Measurements from ENCODE around the gene TACC3. TPM values are rescaled to one million over a fixed set of nuclear protein-coding genes. Genes with fewer than 3 reads are reported as not detected.

TACC3 gene
- total RNA-seq, 1 experiment from 2014 or later: 54.0 TPM

DNA sequence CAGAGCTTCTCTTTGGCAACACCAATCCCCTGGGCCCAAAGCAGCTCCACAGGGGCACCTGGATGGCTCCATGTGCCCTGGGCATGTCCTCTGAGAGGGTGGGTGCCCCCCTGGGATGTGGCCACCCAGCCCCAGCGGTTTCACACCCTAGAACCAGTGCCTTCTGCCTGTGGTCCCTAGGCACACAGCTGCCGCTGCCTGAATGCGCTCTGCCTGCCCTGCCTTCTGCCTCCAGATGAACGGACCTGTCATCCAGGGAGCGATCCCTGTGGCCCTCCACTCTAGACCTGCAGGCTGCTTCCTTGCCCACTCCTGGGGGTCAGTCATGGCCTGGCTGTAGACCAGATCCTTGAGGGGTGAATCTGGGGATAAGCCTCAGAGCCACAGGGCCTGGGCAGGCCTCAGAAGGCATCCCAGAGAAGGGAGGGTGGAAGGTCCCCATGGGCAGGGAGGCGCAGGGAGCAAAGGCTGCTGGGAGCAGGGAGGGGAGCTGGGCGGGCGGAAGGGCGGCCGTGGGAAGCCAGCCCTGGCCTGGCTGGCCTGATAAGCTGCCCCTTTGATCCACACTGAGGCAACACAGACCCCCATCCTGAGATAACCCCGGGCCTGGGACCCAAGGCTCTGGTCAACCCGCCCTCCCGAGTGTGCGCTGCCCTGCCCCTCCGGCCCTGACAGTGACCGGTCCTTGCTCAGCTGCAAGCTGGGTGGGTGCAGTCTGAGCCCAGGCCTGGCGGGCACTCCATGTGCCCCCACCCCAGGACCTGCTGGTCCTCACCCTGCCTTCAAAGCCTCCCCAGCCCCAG, 63.7 kb downstream of the TACC3 start:
- DNase-seq: no peak
- H3K36me3 ChIP-seq (replicated peaks; ENCODE audit: control insufficient read depth, insufficient read depth, low read length): no peaks in the 10 kb centered on the region
- H3K27me3 ChIP-seq (ENCODE audit: control insufficient read depth, insufficient read depth, low read length): no peaks in the 10 kb centered on the region
- no peak overlapping the region for H3K4me3 ChIP-seq (ENCODE audit: insufficient read depth, low read depth, low read length)

GRCh38 chr4:1785592-1785991, 64.3 kb downstream of the TACC3 start:
- H3K36me3 ChIP-seq (replicated peaks; ENCODE audit: control insufficient read depth, insufficient read depth, low read length): no peaks in the 10 kb centered on the region
- H3K4me3 ChIP-seq (ENCODE audit: insufficient read depth, low read depth, low read length): no peak overlapping the region
- H3K27me3 ChIP-seq (ENCODE audit: control insufficient read depth, insufficient read depth, low read length): no peaks in the 10 kb centered on the region; the same call in 1 of the 2 replicates
- no peak for DNase-seq

DNA sequence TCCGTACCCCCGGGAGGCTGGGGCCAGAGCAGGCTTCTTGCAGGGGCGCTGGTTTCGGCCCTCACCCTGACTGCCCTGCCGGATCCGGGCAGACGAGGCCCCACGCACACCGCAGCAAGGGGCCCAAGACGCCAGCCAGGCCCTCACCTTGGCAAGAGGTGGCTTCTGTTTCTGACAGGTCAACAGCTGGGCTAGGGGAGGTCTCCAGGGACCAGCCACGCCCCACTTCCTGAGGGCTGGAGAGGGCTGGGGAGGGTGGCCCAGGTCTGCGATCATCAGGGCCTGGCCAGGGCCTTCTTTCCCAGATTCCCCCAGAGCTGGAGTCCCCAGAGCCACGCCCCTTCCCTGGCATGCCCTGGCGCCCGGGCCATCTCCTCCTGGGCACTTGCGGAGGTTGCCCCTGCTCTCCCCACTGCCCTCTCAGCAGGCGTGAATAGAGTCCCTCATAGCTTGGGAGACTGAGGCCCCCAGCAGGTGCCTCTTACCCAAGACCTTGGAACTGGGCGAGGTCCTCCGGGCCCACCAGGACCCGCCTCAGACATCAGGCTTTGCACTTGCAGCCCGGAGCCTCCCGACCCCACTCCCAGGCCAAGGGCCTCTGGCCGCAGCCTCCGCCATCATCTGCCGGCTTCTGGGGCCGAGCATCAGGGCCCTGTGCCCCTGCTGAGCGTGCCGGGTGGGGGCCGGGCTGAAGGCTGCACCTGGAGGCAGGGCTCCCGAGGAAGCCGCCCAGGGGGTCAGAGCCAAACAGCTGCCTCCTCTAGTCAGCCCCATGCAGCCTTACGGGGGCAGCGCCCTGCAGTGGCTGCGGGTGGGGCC, 65.4 kb downstream of the TACC3 start:
- H3K4me3 ChIP-seq (ENCODE audit: insufficient read depth, low read depth, low read length): no peak overlapping the region
- H3K36me3 ChIP-seq (replicated peaks; ENCODE audit: control insufficient read depth, insufficient read depth, low read length): no peaks in the 10 kb centered on the region
- H3K27me3 ChIP-seq (ENCODE audit: control insufficient read depth, insufficient read depth, low read length): peaks cover 5% of the 10 kb centered on the region
- DNase-seq: peak; percentile 70

GRCh38 chr4:1787411-1788077, 66.2 kb downstream of the TACC3 start:
- H3K36me3 ChIP-seq (replicated peaks; ENCODE audit: control insufficient read depth, insufficient read depth, low read length): no peaks in the 10 kb centered on the region
- peak; percentile 65 for DNase-seq
- H3K27me3 ChIP-seq (ENCODE audit: control insufficient read depth, insufficient read depth, low read length): peaks cover 13% of the 10 kb centered on the region
- H3K4me3 ChIP-seq (ENCODE audit: insufficient read depth, low read depth, low read length): no peak overlapping the region

- Histone ChIP-seq H3K4me3 (ENCODE audit: insufficient read depth, low read depth, low read length) (no peak overlapping the region), H3K27me3 (ENCODE audit: control insufficient read depth, insufficient read depth, low read length) (peaks cover 16% of the 10 kb centered on the region)
- peak; percentile 82 for DNase-seq
Observed at GRCh38 chr4:1788254-1788973, 67.1 kb downstream of the TACC3 start.

GRCh38 chr4:1789552-1789951, 68.2 kb downstream of the TACC3 start:
- H3K4me3 ChIP-seq (ENCODE audit: insufficient read depth, low read depth, low read length): no peak overlapping the region
- H3K36me3 ChIP-seq (replicated peaks; ENCODE audit: control insufficient read depth, insufficient read depth, low read length): no peaks in the 10 kb centered on the region
- DNase-seq: peak; percentile 66
- H3K27me3 ChIP-seq (ENCODE audit: control insufficient read depth, insufficient read depth, low read length): peaks cover 23% of the 10 kb centered on the region

More at GRCh38 chr4:1788254-1788973, 67.1 kb downstream of the TACC3 start:
- H3K36me3 ChIP-seq (replicated peaks; ENCODE audit: control insufficient read depth, insufficient read depth, low read length): no peaks in the 10 kb centered on the region

GRCh38 chr4:1790005-1790404, 68.7 kb downstream of the TACC3 start:
- Histone ChIP-seq H3K4me3 (ENCODE audit: insufficient read depth, low read depth, low read length) (no peak overlapping the region), H3K27me3 (ENCODE audit: control insufficient read depth, insufficient read depth, low read length) (peaks cover 25% of the 10 kb centered on the region), H3K36me3 (replicated peaks; ENCODE audit: control insufficient read depth, insufficient read depth, low read length) (no peaks in the 10 kb centered on the region)
- no peak for DNase-seq

- Histone ChIP-seq H3K4me3 (ENCODE audit: insufficient read depth, low read depth, low read length) (peak overlapping the region; percentile 42), H3K27me3 (ENCODE audit: control insufficient read depth, insufficient read depth, low read length) (peaks cover 28% of the 10 kb centered on the region), H3K36me3 (replicated peaks; ENCODE audit: control insufficient read depth, insufficient read depth, low read length) (no peaks in the 10 kb centered on the region)
- no peak for DNase-seq
Observed at GRCh38 chr4:1792158-1792831, 71.0 kb downstream of the TACC3 start.

DNA sequence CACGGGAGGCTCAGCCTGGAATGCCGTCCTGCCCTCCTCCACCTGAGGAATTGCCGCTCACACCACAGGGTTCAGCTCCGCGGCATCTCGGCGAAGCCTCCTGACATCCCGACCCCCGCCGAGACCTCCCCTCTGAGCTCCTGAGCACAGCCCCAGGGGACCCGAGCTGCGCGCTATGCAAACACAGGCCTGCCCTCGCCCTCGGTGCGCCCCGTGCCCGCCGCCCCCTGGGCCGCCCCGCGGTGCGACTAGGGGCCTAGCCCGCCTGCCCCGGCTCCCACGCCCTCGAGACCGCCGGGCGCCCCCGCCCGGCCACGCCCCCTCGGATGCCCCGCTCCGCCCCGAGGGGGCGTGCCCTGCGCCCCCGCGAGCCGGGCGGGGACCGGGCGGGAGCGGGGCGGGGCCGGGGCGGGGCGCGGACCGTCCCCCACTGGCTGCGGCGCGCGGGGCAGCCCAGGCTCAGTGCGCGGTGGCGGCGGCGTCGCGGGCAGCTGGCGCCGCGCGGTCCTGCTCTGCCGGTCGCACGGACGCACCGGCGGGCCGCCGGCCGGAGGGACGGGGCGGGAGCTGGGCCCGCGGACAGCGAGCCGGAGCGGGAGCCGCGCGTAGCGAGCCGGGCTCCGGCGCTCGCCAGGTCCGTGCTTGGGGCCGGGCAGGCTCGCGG, 71.6 kb downstream of the TACC3 start, which contains the start of gene FGFR3:
TSS of gene FGFR3 (plus strand) at position 462 of the 664 bp plus-strand sequence. CDS start 642 bp downstream, outside the sequence.
- peak; percentile 100 for DNase-seq
- H3K36me3 ChIP-seq (replicated peaks; ENCODE audit: control insufficient read depth, insufficient read depth, low read length): no peaks in the 10 kb centered on the region
- H3K27me3 ChIP-seq (ENCODE audit: control insufficient read depth, insufficient read depth, low read length): peaks cover 28% of the 10 kb centered on the region
- peak within 1 kb of the TSS; percentile 70 for H3K4me3 ChIP-seq (ENCODE audit: insufficient read depth, low read depth, low read length)

DNA sequence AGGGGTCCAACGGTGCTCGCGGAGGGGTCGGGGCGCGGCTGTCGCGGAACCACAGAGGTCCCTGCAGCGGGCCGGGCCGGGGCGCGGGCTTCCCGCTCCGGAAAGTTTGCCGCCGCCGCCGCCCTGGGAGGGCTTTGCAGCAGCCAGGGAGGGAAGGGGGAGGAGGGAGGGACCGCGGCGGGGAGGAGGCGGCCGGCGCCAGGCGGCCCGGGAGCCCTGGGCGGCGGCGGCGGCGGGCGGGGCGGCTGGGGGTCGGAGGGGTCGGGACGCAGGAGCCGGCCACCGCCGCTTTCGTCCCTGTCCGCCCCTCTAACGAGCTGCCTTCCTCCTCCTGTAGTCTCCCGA, 72.1 kb downstream of the TACC3 start:
- no peaks in the 10 kb centered on the region for H3K36me3 ChIP-seq (replicated peaks; ENCODE audit: control insufficient read depth, insufficient read depth, low read length)
- H3K4me3 ChIP-seq (ENCODE audit: insufficient read depth, low read depth, low read length): peak overlapping the region; percentile 70
- peak; percentile 93 for DNase-seq
- H3K27me3 ChIP-seq (ENCODE audit: control insufficient read depth, insufficient read depth, low read length): peaks cover 28% of the 10 kb centered on the region

DNA sequence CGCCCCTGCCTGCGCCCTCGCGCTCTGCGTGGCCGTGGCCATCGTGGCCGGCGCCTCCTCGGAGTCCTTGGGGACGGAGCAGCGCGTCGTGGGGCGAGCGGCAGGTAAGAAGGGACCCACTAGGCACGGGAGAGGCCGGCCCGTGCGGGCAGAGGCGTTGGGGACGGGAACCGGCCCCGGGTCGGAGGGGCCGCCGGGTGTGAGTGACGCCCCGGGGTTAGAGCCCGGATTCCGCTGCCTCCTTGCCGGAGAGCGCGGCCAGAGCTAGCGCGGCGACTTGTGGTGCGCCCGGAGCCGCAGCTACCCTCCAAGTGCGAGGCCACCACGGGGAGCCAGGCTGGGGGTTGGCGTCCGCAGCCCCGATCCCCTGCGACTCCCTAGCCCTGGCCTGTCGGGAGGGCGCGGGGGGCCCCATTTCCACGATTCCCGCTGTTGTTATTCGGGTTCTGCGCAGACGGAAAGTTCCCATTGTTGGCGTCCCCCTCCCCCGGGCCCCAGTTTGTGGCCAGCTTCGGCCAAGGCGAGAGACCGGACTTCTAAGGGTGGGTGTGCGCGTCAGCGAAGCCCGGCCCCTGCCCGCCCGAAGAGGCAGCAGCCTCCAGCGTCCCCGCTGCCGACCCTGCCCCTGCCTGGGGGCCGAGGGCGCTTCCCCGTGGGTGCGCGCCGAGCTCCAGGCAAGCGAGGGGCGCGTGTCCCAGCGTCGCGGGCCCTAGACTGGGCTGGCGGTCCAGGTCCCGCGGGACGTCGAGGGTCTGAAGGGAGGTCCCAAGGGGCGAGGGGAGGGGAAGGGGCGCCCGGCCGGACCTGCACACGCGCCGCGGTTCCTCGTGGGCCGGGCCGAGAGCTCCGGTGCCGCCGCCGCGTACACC, 72.9 kb downstream of the TACC3 start:
- Histone ChIP-seq H3K27me3 (ENCODE audit: control insufficient read depth, insufficient read depth, low read length) (peaks cover 28% of the 10 kb centered on the region), H3K4me3 (ENCODE audit: insufficient read depth, low read depth, low read length) (peak overlapping the region; percentile 70), H3K36me3 (replicated peaks; ENCODE audit: control insufficient read depth, insufficient read depth, low read length) (no peaks in the 10 kb centered on the region)
- DNase-seq: peak; percentile 93
